Measurements from ENCODE around the gene TXNL1.

DNA sequence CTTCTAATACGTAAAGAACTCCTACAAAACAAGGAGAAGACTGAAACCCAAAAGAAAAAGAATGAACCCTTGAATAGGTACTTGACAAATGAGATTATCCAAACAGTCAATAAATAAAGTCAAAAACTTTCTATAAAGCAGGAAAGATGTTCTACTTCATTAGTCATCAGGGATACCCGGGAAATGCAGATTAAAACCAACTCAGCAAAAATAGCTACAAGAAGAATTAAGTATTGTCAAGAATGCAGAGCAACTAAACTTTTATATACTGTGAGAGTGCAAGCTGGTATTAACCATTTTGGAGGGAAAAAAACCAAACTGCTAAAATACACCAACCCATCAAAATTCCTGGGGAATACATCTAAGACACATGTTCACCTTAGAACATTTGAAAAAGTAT, 10.4 kb downstream of the TXNL1 start:
- TF ChIP-seq BACH2 (CRISPR knock-in tag; IDR thresholded peaks at IDR 0.05; ENCODE audit: borderline replicate concordance) (no peak), SNAI2 (CRISPR knock-in tag; IDR thresholded peaks at IDR 0.05) (no peak), CSDC2 (CRISPR knock-in tag; IDR thresholded peaks at IDR 0.05) (no peak), ARNTL (CRISPR knock-in tag; IDR thresholded peaks at IDR 0.05; ENCODE audit: borderline replicate concordance, low read depth) (no peak)
- TF ChIP-seq, protein P1, sequence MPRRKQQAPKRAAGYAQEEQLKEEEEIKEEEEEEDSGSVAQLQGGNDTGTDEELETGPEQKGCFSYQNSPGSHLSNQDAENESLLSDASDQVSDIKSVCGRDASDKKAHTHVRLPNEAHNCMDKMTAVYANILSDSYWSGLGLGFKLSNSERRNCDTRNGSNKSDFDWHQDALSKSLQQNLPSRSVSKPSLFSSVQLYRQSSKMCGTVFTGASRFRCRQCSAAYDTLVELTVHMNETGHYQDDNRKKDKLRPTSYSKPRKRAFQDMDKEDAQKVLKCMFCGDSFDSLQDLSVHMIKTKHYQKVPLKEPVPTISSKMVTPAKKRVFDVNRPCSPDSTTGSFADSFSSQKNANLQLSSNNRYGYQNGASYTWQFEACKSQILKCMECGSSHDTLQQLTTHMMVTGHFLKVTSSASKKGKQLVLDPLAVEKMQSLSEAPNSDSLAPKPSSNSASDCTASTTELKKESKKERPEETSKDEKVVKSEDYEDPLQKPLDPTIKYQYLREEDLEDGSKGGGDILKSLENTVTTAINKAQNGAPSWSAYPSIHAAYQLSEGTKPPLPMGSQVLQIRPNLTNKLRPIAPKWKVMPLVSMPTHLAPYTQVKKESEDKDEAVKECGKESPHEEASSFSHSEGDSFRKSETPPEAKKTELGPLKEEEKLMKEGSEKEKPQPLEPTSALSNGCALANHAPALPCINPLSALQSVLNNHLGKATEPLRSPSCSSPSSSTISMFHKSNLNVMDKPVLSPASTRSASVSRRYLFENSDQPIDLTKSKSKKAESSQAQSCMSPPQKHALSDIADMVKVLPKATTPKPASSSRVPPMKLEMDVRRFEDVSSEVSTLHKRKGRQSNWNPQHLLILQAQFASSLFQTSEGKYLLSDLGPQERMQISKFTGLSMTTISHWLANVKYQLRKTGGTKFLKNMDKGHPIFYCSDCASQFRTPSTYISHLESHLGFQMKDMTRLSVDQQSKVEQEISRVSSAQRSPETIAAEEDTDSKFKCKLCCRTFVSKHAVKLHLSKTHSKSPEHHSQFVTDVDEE (CRISPR knock-in tag; IDR thresholded peaks at IDR 0.05): no peak
- TF ChIP-seq, protein P2, sequence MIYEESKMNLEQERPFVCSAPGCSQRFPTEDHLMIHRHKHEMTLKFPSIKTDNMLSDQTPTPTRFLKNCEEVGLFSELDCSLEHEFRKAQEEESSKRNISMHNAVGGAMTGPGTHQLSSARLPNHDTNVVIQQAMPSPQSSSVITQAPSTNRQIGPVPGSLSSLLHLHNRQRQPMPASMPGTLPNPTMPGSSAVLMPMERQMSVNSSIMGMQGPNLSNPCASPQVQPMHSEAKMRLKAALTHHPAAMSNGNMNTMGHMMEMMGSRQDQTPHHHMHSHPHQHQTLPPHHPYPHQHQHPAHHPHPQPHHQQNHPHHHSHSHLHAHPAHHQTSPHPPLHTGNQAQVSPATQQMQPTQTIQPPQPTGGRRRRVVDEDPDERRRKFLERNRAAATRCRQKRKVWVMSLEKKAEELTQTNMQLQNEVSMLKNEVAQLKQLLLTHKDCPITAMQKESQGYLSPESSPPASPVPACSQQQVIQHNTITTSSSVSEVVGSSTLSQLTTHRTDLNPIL (CRISPR knock-in tag; IDR thresholded peaks at IDR 0.05; ENCODE audit: low read depth): no peak

Data from SK-N-SH treated with all-trans-retinoic acid at 6 μM for 48 hours (cell line).